CD1c-positive myeloid dendritic cell (primary cell): ENCODE measurements around the gene GRM4.

ENCODE experiments used
- DNase-seq: peaks from one replicate; pipeline ENCODE4 v3.0.0-alpha.2; 2016; ENCODE audit errors: extremely low spot score

GRM4 gene

GRCh38 chr6:34106900-34107299 lies 39.0 kb downstream of the GRM4 start:
- no peak for DNase-seq

DNA sequence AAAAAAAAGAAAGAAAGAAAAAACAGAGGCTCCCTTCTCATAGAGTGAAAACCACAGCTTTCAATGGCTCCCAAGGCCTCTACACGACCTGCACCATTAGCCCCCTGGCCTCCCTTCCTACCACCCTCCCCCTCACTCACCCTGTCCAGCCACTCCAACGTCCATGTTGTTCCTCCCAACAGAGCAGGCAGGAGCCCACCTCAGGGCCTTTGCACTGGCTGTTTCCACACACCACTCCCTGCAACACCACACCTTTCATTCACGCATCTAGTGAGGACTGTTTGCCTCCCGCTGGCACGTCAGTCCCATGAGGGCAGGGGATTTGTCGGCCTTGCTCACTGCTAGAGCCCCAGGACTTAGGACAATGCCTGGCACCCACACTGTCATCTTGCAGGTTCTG lies 39.5 kb downstream of the GRM4 start:
- DNase-seq = no peak

DNA sequence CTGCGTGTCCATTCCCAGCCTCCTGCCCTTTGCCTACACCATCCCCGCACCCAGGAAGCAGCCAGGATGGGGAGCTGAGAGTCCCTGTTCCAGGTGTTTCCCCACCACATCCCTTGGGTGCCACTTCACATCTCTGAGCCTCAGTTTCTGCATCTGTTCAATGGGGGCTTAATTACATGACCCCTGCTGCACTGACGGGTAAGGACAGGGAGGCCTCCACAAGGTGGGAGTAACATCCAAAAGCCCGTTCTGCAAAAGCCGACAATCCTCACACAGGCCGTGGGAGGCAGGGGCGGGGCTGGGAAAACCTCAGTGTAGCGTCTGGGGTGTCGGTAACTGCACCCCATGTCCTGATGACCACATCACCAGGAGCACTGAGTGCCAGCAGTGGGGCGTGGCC lies 41.3 kb downstream of the GRM4 start:
- DNase-seq = no peak

DNA sequence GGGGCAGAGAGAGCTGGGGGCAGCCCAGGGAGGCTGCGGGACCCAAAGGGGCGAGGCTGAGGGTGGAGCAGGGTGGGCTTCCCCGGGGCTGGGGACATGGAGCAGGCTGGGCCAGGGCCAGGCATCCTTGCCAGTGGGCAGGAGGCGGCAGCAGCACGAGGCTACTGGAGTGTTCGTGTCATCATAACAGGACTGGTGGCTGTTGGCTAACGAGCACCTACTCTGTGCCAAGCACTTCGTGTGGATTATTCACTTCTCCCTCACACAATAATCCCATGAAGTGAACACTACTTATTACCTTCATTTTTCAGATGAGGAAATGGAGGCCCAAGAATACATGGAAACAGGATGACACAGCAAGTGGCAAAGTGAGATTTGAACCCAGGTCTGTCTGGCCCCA lies 41.7 kb downstream of the GRM4 start:
- no peak for DNase-seq

DNA sequence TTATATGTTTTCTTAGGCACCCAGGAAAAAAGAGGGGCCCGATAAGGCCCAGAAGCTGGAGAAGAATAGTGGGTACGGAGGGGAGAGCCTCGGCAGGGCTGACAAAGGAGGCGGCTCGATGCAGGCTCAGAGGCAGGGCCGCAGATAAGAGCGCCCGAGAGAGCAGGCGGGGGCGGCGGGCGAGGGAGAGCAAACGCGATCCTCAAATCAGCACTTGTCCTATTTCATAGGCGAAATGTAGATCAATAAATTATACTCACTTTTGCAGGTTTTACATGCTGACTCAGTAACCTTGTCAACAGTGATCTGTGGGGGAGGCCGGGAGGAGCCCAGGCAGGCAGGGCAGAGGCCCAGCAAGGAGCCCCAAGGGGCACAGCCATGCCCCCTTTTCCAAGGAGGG lies 42.6 kb downstream of the GRM4 start:
- no peak for DNase-seq

GRCh38 chr6:34102696-34103095 lies 43.2 kb downstream of the GRM4 start:
- no peak for DNase-seq

DNA sequence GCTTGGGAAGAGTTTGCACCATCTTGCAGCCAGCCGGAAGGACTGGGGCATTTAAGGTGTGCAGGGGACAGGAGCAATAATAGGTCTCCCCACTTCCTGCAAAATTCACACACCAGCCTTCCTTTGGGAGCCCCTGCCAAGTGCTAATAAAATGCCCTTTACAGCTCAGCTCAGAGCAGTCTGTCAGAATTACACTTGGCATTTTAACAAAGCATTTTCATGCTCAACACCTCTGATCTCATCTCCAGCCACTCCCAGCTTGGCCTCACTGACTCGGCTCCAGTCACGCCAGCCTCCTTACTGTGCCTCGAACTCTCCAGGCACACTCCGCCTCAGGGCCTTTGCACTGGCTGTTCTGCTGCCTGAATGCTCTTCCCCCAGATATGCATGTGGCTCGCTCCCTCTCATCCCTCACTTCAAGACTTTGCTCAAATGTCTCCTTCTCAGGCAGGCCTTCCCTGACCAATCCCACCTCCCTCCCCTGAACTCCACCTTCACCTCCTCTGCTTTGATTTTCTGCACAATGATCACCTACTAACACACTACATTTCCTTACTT lies 43.7 kb downstream of the GRM4 start:
- DNase-seq = no peak

- no peak for DNase-seq
Measured at GRCh38 chr6:34100788-34101187, 45.1 kb downstream of the GRM4 start.

- DNase-seq = no peak
Measured at GRCh38 chr6:34099878-34100277, 46.0 kb downstream of the GRM4 start.

DNA sequence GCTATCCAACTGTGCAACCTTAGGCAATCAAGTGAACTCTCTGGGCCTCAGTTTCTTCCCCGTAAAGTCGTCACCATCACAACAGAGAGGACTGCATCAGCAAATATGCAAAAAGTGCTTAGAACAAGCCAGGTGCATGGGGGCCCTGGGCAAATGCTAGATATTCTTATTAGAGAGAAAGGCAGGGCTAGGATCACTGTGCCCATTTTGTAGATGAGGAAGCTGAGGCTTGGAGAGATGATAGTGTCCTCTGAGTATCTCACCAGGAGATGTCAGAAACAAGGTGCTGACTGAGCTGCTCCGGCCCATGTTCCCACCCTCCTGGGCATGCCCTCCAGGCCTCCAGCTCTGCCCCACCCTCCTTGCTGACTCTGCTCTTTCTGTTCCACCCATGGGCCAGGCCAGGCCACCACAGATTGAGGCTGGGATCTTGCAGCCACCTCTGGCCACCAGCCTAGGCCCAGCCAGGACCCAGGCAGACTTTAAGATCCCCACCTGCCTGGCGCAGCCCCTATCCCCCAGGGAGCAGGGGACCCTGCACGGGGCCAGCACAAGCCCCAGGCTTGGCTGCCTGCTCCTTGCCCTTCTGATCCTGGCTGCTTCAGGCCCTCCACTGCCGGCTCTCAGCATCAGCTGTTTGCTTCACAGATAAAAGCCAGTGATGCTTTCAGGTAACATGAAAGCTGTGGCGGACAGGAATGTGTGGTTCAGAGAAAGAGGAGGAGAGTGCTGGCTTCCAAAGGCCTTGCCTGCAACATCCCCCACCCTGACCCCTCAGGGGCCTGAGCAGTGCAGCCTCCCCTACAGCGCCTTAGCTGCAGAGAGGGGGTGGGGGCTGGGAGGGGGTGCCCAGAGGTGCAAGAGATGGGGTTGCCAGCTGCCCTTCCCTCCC lies 47.6 kb downstream of the GRM4 start:
- DNase-seq = no peak

- no peak for DNase-seq
Measured at GRCh38 chr6:34096814-34097213, 49.1 kb downstream of the GRM4 start.

DNA sequence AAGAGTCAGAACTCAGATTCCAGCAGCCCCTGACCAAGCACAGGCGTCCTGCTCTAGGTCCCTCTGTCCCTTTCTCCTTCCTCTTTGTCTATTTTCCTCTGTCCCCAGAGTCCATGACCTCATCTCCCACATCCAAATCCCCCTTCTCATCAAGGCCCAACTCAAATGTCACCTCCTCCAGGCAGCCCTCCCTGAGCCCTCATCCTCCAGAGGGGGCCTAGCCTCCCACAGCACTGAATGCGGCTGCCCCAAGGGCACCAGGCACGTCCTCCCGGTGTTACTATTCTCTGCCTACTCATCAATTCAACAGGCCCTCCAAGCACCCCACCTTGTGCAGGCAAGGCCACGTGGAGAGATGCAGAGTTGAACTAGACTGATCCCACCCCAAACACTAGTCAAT lies 49.7 kb downstream of the GRM4 start:
- DNase-seq = no peak

- no peak for DNase-seq
Measured at GRCh38 chr6:34095741-34096140, 50.1 kb downstream of the GRM4 start.

DNA sequence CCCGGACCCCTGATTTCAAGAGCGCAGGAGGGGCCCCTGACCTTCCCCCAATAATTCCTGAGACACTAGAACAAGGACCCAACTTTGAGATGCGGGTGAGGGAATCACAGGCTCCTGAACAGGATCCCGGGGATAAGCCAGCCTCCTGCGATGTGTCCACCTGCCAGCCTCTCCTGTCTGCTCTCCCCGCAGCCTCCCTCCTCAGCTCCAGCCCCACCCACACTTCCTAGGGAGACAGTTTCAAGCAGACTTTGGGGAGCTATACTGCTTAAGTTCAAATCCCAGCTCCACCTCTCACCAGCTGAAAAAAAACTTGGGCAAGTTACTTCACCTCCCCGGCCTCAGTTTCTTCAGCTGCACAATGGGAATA lies 50.8 kb downstream of the GRM4 start:
- no peak for DNase-seq

DNA sequence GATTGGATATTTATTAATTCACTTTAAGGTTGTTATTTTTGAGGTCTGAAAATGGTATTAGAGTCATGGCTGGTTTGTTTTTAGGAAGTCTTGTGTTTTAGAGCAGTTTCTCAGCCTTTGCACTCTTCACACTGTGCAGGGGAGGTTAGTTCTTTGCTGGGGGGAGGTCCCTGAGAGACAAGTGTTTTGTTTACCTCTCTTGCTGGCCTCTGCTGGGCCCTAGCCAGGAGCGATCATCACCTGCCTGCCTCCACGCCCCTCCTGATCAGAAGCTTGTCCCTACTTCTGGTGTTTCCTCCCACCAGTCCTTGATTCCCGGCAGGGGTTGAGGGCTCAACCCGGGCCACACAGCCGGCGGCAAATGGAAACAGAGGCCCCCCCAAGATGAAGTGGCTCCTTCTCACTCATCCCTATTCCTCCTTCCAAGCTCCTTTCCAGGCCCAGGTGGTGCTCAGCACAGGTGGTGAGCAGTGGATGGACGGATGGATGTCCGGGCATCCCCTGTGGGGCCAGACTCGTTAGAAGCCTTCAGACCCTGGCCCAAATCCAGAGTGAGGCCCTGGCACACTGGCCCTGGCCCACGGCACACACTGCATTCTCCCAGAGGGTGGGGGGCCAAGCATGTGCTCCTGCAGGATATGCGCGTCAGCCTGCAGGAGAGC lies 51.3 kb downstream of the GRM4 start:
- no peak for DNase-seq

- no peak for DNase-seq
Measured at GRCh38 chr6:34093854-34094430, 51.9 kb downstream of the GRM4 start.

DNA sequence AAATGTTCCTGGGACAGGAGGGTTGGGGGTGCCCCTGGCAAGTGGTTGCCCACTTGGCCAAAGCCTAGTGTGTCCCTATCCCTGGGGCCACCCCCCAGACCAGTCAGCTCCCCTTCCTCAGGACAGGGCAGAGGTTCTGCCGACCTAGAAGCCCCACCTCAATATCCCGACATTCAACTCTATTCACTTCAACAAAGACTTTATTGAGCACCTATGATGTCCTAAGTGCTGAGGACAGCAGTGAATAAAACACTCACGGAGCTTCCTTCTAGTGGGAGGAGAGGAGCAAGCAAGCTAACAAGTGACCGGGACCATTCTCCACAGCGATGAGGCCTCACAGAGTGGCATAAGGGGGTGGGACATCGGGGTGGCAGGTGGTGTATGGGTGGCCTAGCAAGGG lies 52.7 kb downstream of the GRM4 start:
- no peak for DNase-seq

- DNase-seq = no peak
Measured at GRCh38 chr6:34092631-34093030, 53.3 kb downstream of the GRM4 start.

- no peak for DNase-seq
Measured at GRCh38 chr6:34090935-34091334, 55.0 kb downstream of the GRM4 start.

DNA sequence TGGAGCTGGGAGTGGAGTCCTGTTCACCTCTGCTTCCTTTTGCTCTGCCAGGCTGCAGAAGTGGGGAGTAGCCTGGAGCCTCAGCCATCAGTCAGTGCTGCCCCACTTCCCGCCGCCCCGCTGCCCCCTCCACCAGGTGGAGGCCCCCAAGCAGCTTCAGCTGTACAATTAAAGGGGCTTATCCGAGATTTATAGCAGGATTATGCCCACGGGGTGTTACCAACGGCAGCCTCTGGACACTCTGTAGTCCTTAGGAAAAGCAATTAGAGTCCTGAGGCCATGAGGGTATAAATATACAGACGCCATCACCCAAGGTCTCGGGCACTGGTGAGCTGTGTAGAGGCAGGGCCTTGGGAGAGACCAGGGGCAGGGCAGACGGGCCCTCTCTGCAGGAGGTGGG lies 55.4 kb downstream of the GRM4 start:
- DNase-seq = no peak

DNA sequence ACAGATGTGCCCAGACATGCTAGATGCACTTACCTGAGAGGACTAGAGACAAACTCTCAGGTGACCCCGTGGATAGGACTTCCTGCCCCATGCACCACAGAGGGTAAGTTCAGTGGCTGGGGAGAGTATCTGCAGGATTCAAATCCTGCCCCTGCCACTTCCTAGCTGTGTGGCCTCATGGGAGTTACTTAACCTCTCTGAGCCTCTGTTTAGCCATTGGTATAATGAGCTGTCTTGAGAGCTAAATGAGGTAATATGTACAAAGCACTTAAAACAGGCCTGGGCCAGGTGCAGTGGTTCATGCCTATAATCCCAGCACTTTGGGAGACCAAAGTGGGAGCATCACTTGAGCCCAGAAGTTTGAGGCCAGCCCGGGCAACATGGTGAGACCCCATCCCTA lies 59.3 kb downstream of the GRM4 start:
- DNase-seq = no peak

DNA sequence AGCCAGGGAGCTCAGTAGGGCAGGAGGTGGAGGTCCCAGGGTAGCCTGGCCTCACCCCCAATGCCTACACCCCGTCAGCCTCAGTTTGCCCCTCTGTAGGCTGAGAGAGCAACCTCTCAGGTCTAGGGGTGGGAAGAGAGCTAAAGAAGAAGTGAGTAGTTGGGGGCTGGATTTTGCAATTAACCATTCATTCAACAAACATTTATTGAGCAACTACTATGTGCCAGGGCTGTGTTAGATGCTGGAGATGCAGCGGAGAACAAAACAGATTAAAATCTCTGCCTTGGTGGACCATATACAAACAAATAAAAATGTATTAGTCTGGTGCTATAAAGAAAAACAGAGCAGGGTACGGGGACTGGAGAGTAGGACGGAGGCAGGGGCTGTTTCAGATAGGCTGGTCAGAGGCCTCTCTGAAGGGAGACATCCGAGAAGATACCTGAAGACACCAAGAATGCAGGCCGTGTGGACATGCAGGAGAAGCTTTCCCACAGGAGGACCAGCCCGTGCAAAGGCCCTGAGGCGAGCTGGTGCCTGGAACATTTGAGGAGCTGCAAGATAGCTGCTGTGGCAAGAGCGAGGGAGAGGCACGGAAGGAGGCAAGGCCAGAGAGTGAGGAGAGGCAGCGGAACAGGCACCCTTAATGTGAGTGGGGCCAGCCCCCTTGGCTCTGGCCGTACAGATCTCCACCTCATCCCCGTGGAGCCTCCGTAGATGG lies 60.3 kb downstream of the GRM4 start:
- DNase-seq = no peak
